ENCODE measurements around the gene COL7A1. TPM values are rescaled to one million over a fixed set of nuclear protein-coding genes. Genes with fewer than 3 reads are reported as not detected.

The COL7A1 gene
- total and polyA plus RNA-seq, 2 of the 8 experiments (the other 6 are each of a cell fraction or from before 2014, with no cell fraction given), result 10.7 to 13.9 TPM

GRCh38 chr3:48544141-48544540 lies 51.0 kb downstream of the COL7A1 start (continued):
- no peak for TF ChIP-seq CHD1 (IDR thresholded peaks at IDR 0.05; ENCODE audit: low read depth, low read length)
- TF ChIP-seq GTF2F1 (IDR thresholded peaks at IDR 0.05; ENCODE audit: borderline replicate concordance, low read depth, low read length), result no peak

Data from H1 (cell line).